Measurements from ENCODE around the gene SLC17A5. TPM values are rescaled to one million over a fixed set of nuclear protein-coding genes. Genes with fewer than 3 reads are reported as not detected.

The SLC17A5 gene
- total and polyA plus RNA-seq, 9 of the 15 experiments (the other 6 are each of a cell fraction or from before 2014, with no cell fraction given): 1.3 to 7.2 (median 3.4) TPM

DNA sequence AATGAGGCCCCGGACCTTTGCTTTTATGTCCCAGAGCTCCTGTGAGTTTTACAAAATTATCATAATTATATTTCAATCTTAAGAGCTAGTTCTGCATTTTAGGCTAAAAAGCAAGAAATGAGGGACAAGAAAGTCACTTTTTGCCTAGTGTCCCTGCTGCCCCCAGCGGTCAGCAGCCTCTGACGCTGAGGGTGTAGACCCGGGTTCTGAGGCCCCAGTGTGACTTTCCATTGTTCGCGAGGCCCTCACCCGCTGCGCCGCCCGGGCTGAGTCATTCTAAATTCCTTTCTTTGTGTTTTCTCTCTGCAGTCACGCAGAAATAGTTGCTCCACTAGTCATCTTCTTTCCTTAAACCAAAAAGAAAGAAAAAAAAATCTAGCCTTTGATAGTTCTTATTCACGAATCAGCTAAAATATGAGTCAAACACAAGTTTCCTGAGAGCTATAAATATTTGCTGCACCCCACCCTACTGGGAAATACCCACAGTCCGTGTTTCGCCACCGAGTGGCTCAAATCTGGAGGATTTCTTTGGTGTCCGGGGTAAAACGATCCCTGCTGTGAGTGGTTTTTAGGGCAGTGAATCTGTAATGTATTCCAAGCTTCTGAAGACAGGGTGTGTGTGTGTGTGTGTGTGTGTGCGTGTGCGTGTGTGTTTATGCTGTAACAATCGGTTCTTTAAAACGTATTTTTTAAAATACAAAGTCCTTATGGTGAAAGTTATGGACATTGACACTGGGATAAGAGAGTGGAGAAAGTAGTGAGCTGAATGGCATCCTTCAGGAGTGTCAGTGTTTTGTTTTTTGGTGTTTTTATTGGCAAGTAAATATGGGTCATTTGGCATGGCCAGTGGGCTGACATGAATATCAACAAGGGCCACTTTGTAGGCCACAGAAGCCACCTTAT, 73.3 kb downstream of the SLC17A5 start (continued):
- TF ChIP-seq STAT5A (IDR thresholded peaks at IDR 0.05; ENCODE audit: borderline replicate concordance, low read length) (peak; percentile 22; the same call in 1 of the 2 replicates), PPARD (CRISPR knock-in tag; IDR thresholded peaks at IDR 0.05) (no peak), CHD2 (IDR thresholded peaks at IDR 0.05; ENCODE audit: low read depth, low read length) (peak; percentile 38), ARID2 (IDR thresholded peaks at IDR 0.05) (0 out of 2 replicates have a peak, but pooled peaks have one; percentile 13), BRD9 (IDR thresholded peaks at IDR 0.05; ENCODE audit: low read depth, partially characterized antibody) (peak; percentile 21), PTRF (tag; IDR thresholded peaks at IDR 0.05) (0 out of 2 replicates have a peak, but pooled peaks have one; percentile 19), TSC22D4 (tag; IDR thresholded peaks at IDR 0.05) (no peak), ZEB2 (IDR thresholded peaks at IDR 0.05) (0 out of 2 replicates have a peak, but pooled peaks have one; percentile 44), ZNF75A (CRISPR knock-in tag; IDR thresholded peaks at IDR 0.05) (0 out of 2 replicates have a peak, but pooled peaks have one; percentile 17), HDGF (IDR thresholded peaks at IDR 0.05) (0 out of 2 replicates have a peak, but pooled peaks have one; percentile 50), KAT8 (IDR thresholded peaks at IDR 0.05; ENCODE audit: low read depth) (no peak), ZNF324 (CRISPR knock-in tag; IDR thresholded peaks at IDR 0.05) (no peak), ZNF583 (CRISPR knock-in tag; IDR thresholded peaks at IDR 0.05) (no peak), POLR3G (IDR thresholded peaks at IDR 0.05; ENCODE audit: extremely low read depth, insufficient read length, insufficient replicate concordance) (no peak), ELF2 (CRISPR knock-in tag; IDR thresholded peaks at IDR 0.05) (peak; percentile 31; the same call in 1 of the 2 replicates), MEF2D (tag; conservative IDR thresholded peaks at IDR 0.05; ENCODE audit: low read depth) (no peak; the same call in 1 of the 2 replicates), COPS2 (conservative IDR thresholded peaks at IDR 0.05) (no peak), ZNF146 (CRISPR knock-in tag; IDR thresholded peaks at IDR 0.05; ENCODE audit: unreplicated experiment) (no peak), TCF3 (CRISPR knock-in tag; IDR thresholded peaks at IDR 0.05) (no peak), ZNF707 (CRISPR knock-in tag; conservative IDR thresholded peaks at IDR 0.05) (no peak), ZNF174 (CRISPR knock-in tag; IDR thresholded peaks at IDR 0.05) (no peak), ETV1 (tag; conservative IDR thresholded peaks at IDR 0.05; ENCODE audit: low read depth) (peak; percentile 25), THRAP3 (IDR thresholded peaks at IDR 0.05; ENCODE audit: borderline replicate concordance) (peak; percentile 20; the same call in 1 of the 2 replicates), POLR2AphosphoS5 (IDR thresholded peaks at IDR 0.05; ENCODE audit: control insufficient read depth, insufficient read depth, low read depth, low read length) (peak; percentile 58; the same call in 1 of the 2 replicates)
- TF ChIP-seq, protein P1, sequence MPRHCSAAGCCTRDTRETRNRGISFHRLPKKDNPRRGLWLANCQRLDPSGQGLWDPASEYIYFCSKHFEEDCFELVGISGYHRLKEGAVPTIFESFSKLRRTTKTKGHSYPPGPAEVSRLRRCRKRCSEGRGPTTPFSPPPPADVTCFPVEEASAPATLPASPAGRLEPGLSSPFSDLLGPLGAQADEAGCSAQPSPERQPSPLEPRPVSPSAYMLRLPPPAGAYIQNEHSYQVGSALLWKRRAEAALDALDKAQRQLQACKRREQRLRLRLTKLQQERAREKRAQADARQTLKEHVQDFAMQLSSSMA (CRISPR knock-in tag; IDR thresholded peaks at IDR 0.05): no peak
- TF ChIP-seq, protein P2, sequence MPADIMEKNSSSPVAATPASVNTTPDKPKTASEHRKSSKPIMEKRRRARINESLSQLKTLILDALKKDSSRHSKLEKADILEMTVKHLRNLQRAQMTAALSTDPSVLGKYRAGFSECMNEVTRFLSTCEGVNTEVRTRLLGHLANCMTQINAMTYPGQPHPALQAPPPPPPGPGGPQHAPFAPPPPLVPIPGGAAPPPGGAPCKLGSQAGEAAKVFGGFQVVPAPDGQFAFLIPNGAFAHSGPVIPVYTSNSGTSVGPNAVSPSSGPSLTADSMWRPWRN (IDR thresholded peaks at IDR 0.05; ENCODE audit: low read depth): no peak
- TF ChIP-seq, protein P3, sequence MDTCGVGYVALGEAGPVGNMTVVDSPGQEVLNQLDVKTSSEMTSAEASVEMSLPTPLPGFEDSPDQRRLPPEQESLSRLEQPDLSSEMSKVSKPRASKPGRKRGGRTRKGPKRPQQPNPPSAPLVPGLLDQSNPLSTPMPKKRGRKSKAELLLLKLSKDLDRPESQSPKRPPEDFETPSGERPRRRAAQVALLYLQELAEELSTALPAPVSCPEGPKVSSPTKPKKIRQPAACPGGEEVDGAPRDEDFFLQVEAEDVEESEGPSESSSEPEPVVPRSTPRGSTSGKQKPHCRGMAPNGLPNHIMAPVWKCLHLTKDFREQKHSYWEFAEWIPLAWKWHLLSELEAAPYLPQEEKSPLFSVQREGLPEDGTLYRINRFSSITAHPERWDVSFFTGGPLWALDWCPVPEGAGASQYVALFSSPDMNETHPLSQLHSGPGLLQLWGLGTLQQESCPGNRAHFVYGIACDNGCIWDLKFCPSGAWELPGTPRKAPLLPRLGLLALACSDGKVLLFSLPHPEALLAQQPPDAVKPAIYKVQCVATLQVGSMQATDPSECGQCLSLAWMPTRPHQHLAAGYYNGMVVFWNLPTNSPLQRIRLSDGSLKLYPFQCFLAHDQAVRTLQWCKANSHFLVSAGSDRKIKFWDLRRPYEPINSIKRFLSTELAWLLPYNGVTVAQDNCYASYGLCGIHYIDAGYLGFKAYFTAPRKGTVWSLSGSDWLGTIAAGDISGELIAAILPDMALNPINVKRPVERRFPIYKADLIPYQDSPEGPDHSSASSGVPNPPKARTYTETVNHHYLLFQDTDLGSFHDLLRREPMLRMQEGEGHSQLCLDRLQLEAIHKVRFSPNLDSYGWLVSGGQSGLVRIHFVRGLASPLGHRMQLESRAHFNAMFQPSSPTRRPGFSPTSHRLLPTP (IDR thresholded peaks at IDR 0.05; ENCODE audit: borderline replicate concordance, extremely low read depth, insufficient read length): no peak

Measured in K562 (cell line).